GM12878 (cell line): ENCODE measurements around the gene LTB4R. TPM values are rescaled to one million over a fixed set of nuclear protein-coding genes. Genes with fewer than 3 reads are reported as not detected.

Experiments used
- ASH2L ChIP-seq: fragments of 300-600, 200-600 bp; sonication (generic); IDR thresholded peaks from 2 replicates; pipeline ENCODE4 v1.6.1; 2017; ENCODE audit warnings: low read depth, mild to moderate bottlenecking, borderline replicate concordance
- CREB1 ChIP-seq: IDR thresholded peaks from 2 replicates; pipeline ENCODE4 v1.6.1; 2012; ENCODE audit warnings: low read depth, mild to moderate bottlenecking, inconsistent platforms
- CREM ChIP-seq: IDR thresholded peaks from 2 replicates; pipeline ENCODE4 v1.6.1; 2014; ENCODE audit warnings: antibody characterized with exemption, low read depth
- ESRRA ChIP-seq: IDR thresholded peaks from 2 replicates; pipeline ENCODE4 v1.6.1; 2012; ENCODE audit warnings: mild to moderate bottlenecking, low read length, improper control_type of control experiment
- FOXM1 ChIP-seq: IDR thresholded peaks from 2 replicates; pipeline ENCODE4 v1.6.1; 2012; ENCODE audit warnings: low read depth, mild to moderate bottlenecking, inconsistent platforms, low read length, moderate library complexity
- HDGF ChIP-seq: fragments of 450-650 bp; IDR thresholded peaks from 2 replicates; pipeline ENCODE4 v1.6.1; 2016; ENCODE audit warnings: antibody characterized with exemption
- IKZF2 ChIP-seq, 2 experiments: fragments of 450-650 bp; IDR thresholded peaks; 2 replicates each; pipeline ENCODE4 v1.6.1; 2017; ENCODE audit warnings: mild to moderate bottlenecking in 2 of 2, moderate library complexity in 2 of 2
- POLR2A ChIP-seq: IDR thresholded peaks from 2 replicates; pipeline ENCODE4 v1.6.1; 2011; ENCODE audit warnings: low read depth, mild to moderate bottlenecking, low read length
- POU2F2 ChIP-seq: IDR thresholded peaks from 3 replicates; pipeline ENCODE4 v1.6.1; 2011; ENCODE audit warnings: low read depth, mild to moderate bottlenecking, low read length, borderline replicate concordance
- RELA ChIP-seq: fragments of 450-650 bp; IDR thresholded peaks from 2 replicates; pipeline ENCODE4 v1.8.0; 2014; ENCODE audit warnings: borderline replicate concordance; ENCODE audit not compliant: partially characterized antibody
- SUZ12 ChIP-seq: fragments of 200-600 bp; sonication (generic); IDR thresholded peaks from one replicate; pipeline ENCODE4 v1.6.1; 2018; ENCODE audit warnings: antibody characterized with exemption, mild to moderate bottlenecking; ENCODE audit not compliant: unreplicated experiment
- polyA plus RNA-seq, 11 experiments: library from polyadenylated mRNA; depleted of rRNA in 4 of 11; unstranded in 6 of 11; stranded (reverse) in 5 of 11; fragments of >200 nt; fragmentation: Nextera tagmentation in 4 of 11; fragmentation: Illumina TruSeq in 1 of 11; extraction: Ambion mirVana in 4 of 11; extraction: Trizol in 1 of 11; gene quantifications; 1 replicate in 1 of 11; 2 replicates in 10 of 11; pipeline versions ENCODE4 v1.2.1 to v1.2.3, GENCODE V29; 2011 to 2016; ENCODE audit warnings: inconsistent platforms in 2 of 11, missing spikeins in 2 of 11, low read depth in 1 of 11
- total RNA-seq, 4 experiments: library from RNA; depleted of rRNA in 3 of 4; stranded (reverse); fragments of >200 nt in 3 of 4; fragmentation: Illumina TruSeq in 1 of 4; extraction: Trizol in 1 of 4; gene quantifications; 2 replicates each; pipeline versions ENCODE4 v1.2.1 to v1.2.3, GENCODE V29; 2013 to 2021
- TF ChIP-seq, protein P1 (sequence below): fragments of 450-650 bp; IDR thresholded peaks from 2 replicates; pipeline ENCODE4 v1.6.1; 2018; ENCODE audit warnings: borderline replicate concordance, mild to moderate bottlenecking; ENCODE audit not compliant: partially characterized antibody
- TF ChIP-seq, protein P2 (sequence below): fragments of 150-350 bp; IDR thresholded peaks from 2 replicates; pipeline ENCODE4 v1.6.1; 2014; ENCODE audit warnings: mild to moderate bottlenecking, low read depth, low read length
- TF ChIP-seq, protein P3 (sequence below): fragments of 450-650 bp; IDR thresholded peaks from 2 replicates; pipeline ENCODE4 v1.6.1; 2017; ENCODE audit warnings: low read depth, mild to moderate bottlenecking, moderate library complexity
- TF ChIP-seq, protein P4 (sequence below): fragments of 450-650 bp; IDR thresholded peaks from 2 replicates; pipeline ENCODE4 v1.6.1; 2017; ENCODE audit warnings: mild to moderate bottlenecking, moderate library complexity
- TF ChIP-seq, protein P5 (sequence below): fragments of 450-650 bp; IDR thresholded peaks from 2 replicates; pipeline ENCODE4 v1.6.1; 2016; ENCODE audit warnings: mild to moderate bottlenecking

The LTB4R gene
- total and polyA plus RNA-seq, 10 of the 15 experiments (the other 5 are each of a cell fraction or from before 2014, with no cell fraction given): 1.2 to 14.0 (median 4.0) TPM

DNA sequence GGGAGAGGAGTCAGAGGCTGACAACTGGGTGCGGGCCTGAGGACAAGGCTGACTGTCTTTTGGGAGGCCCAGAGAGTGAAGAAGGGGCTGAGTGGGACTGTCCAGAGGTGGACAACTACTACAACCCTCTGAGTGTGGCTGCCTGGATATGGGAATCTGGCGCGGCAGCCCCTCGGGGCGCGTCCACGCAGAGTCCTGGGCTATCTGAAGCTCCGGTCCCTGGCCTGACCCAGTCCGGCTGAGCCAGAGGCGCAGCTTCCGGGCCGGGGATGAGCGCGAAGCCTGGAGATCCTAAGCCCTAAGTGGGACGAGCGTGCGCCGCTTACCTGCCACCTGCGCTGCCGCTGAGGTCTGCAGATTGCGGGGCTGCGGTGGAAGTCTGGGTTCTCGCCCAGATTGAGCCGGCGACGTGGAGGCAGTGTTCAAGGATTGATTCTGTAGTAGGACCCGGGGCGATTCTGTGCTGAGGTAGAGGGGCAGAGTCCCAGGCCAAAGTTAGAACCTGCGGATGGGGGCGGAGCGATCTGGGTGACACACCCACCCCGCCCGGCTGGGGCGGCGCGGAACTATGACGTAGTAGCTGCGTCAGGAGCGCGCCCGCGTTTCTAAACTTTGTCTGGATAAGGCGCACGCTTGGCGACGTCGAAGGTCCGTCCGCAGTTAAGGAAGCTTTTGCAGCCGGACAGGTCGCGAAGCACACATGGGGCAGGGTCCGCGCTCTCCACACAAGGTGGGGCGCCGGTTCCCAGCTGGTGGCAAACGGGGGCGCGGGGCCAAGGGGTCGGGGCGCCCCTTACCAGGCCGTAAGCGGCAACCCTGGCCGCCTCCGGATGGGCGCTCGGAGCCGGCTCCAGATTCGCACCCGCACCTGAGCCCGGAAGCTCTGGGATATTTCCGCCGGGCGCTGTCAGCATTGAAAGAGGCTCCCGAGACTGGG lies 11.8 kb upstream of the LTB4R start, which contains the start of the genes DHRS1 and NOP9 (continued):
- TF ChIP-seq, protein P1, sequence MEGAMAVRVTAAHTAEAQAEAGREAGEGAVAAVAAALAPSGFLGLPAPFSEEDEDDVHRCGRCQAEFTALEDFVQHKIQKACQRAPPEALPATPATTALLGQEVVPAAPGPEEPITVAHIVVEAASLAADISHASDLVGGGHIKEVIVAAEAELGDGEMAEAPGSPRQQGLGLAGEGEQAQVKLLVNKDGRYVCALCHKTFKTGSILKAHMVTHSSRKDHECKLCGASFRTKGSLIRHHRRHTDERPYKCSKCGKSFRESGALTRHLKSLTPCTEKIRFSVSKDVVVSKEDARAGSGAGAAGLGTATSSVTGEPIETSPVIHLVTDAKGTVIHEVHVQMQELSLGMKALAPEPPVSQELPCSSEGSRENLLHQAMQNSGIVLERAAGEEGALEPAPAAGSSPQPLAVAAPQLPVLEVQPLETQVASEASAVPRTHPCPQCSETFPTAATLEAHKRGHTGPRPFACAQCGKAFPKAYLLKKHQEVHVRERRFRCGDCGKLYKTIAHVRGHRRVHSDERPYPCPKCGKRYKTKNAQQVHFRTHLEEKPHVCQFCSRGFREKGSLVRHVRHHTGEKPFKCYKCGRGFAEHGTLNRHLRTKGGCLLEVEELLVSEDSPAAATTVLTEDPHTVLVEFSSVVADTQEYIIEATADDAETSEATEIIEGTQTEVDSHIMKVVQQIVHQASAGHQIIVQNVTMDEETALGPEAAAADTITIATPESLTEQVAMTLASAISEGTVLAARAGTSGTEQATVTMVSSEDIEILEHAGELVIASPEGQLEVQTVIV: no peak
- TF ChIP-seq, protein P2, sequence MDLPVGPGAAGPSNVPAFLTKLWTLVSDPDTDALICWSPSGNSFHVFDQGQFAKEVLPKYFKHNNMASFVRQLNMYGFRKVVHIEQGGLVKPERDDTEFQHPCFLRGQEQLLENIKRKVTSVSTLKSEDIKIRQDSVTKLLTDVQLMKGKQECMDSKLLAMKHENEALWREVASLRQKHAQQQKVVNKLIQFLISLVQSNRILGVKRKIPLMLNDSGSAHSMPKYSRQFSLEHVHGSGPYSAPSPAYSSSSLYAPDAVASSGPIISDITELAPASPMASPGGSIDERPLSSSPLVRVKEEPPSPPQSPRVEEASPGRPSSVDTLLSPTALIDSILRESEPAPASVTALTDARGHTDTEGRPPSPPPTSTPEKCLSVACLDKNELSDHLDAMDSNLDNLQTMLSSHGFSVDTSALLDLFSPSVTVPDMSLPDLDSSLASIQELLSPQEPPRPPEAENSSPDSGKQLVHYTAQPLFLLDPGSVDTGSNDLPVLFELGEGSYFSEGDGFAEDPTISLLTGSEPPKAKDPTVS: no peak
- TF ChIP-seq HDGF (no peak), CREM (peak; percentile 100), ESRRA (0 out of 2 replicates have a peak, but pooled peaks have one; percentile 50), POLR2A (peak; percentile 85), RELA (peak; percentile 31), ASH2L (no peak), FOXM1 (no peak), POU2F2 (peak; percentile 50; the same call in 2 of the 3 replicates), SUZ12 (no peak), IKZF2 (IDR thresholded peaks at IDR 0.05) (no peak), CREB1 (peak; percentile 100)
- TF ChIP-seq, protein P3, sequence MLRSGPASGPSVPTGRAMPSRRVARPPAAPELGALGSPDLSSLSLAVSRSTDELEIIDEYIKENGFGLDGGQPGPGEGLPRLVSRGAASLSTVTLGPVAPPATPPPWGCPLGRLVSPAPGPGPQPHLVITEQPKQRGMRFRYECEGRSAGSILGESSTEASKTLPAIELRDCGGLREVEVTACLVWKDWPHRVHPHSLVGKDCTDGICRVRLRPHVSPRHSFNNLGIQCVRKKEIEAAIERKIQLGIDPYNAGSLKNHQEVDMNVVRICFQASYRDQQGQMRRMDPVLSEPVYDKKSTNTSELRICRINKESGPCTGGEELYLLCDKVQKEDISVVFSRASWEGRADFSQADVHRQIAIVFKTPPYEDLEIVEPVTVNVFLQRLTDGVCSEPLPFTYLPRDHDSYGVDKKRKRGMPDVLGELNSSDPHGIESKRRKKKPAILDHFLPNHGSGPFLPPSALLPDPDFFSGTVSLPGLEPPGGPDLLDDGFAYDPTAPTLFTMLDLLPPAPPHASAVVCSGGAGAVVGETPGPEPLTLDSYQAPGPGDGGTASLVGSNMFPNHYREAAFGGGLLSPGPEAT: peak; percentile 68
- TF ChIP-seq, protein P4, sequence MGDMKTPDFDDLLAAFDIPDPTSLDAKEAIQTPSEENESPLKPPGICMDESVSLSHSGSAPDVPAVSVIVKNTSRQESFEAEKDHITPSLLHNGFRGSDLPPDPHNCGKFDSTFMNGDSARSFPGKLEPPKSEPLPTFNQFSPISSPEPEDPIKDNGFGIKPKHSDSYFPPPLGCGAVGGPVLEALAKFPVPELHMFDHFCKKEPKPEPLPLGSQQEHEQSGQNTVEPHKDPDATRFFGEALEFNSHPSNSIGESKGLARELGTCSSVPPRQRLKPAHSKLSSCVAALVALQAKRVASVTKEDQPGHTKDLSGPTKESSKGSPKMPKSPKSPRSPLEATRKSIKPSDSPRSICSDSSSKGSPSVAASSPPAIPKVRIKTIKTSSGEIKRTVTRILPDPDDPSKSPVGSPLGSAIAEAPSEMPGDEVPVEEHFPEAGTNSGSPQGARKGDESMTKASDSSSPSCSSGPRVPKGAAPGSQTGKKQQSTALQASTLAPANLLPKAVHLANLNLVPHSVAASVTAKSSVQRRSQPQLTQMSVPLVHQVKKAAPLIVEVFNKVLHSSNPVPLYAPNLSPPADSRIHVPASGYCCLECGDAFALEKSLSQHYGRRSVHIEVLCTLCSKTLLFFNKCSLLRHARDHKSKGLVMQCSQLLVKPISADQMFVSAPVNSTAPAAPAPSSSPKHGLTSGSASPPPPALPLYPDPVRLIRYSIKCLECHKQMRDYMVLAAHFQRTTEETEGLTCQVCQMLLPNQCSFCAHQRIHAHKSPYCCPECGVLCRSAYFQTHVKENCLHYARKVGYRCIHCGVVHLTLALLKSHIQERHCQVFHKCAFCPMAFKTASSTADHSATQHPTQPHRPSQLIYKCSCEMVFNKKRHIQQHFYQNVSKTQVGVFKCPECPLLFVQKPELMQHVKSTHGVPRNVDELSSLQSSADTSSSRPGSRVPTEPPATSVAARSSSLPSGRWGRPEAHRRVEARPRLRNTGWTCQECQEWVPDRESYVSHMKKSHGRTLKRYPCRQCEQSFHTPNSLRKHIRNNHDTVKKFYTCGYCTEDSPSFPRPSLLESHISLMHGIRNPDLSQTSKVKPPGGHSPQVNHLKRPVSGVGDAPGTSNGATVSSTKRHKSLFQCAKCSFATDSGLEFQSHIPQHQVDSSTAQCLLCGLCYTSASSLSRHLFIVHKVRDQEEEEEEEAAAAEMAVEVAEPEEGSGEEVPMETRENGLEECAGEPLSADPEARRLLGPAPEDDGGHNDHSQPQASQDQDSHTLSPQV: no peak
- TF ChIP-seq, protein P5, sequence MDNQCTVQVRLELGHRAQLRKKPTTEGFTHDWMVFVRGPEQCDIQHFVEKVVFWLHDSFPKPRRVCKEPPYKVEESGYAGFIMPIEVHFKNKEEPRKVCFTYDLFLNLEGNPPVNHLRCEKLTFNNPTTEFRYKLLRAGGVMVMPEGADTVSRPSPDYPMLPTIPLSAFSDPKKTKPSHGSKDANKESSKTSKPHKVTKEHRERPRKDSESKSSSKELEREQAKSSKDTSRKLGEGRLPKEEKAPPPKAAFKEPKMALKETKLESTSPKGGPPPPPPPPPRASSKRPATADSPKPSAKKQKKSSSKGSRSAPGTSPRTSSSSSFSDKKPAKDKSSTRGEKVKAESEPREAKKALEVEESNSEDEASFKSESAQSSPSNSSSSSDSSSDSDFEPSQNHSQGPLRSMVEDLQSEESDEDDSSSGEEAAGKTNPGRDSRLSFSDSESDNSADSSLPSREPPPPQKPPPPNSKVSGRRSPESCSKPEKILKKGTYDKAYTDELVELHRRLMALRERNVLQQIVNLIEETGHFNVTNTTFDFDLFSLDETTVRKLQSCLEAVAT: no peak
